HepG2 (cell line): ENCODE measurements around the gene AJM1. TPM values are rescaled to one million over a fixed set of nuclear protein-coding genes. Genes with fewer than 3 reads are reported as not detected.
A peak's percentile ranks its signal among the peaks of the same experiment; 100 is the strongest.

ENCODE experiments used
- CEBPB ChIP-seq: IDR thresholded peaks from 2 replicates; pipeline ENCODE4 v1.6.1; 2011; ENCODE audit warnings: low read depth, low read length, improper control_type of control experiment, borderline replicate concordance
- KLF16 ChIP-seq, 2 experiments: sonication (generic) in 1 of 2; formaldehyde crosslinking in 1 of 2; IDR thresholded peaks; 2 replicates each; pipeline versions ENCODE4 v1.6.1 to v1.8.0; 2016 to 2023; ENCODE audit warnings: missing genetic modification reagents in 2 of 2, missing compliant biosample characterization in 1 of 2
- MXI1 ChIP-seq: IDR thresholded peaks from 3 replicates; pipeline ENCODE4 v1.6.1; 2012; ENCODE audit warnings: low read depth, low read length, inconsistent platforms, borderline replicate concordance
- NFYC ChIP-seq: IDR thresholded peaks from 2 replicates; pipeline ENCODE4 v1.6.1; 2016; ENCODE audit warnings: missing genetic modification reagents, missing compliant biosample characterization
- RERE ChIP-seq: IDR thresholded peaks from 2 replicates; pipeline ENCODE4 v1.6.1; 2016; ENCODE audit warnings: low read depth, missing genetic modification reagents, missing compliant biosample characterization
- RNF2 ChIP-seq: fragments of 450-650 bp; conservative IDR thresholded peaks from 2 replicates; pipeline ENCODE4 v1.6.1; 2016; ENCODE audit warnings: low read depth
- SIN3A ChIP-seq: IDR thresholded peaks from 2 replicates; pipeline ENCODE4 v1.6.1; 2011; ENCODE audit warnings: low read depth, mild to moderate bottlenecking, control low read depth, low read length, borderline replicate concordance
- SSRP1 ChIP-seq: IDR thresholded peaks from 2 replicates; pipeline ENCODE4 v1.6.1; 2016; ENCODE audit warnings: control low read depth
- TRAFD1 ChIP-seq: sonication (generic); formaldehyde crosslinking; IDR thresholded peaks from 2 replicates; pipeline ENCODE4 v1.5.1; 2020; ENCODE audit warnings: missing genetic modification reagents, mild to moderate bottlenecking, borderline replicate concordance
- ZKSCAN5 ChIP-seq: sonication (generic); formaldehyde crosslinking; IDR thresholded peaks from 2 replicates; pipeline ENCODE4 v1.5.1; 2020; ENCODE audit warnings: mild to moderate bottlenecking, missing genetic modification reagents
- ZNF224 ChIP-seq: sonication (generic); formaldehyde crosslinking; IDR thresholded peaks from 2 replicates; pipeline ENCODE4 v1.5.0; 2020; ENCODE audit warnings: mild to moderate bottlenecking, missing genetic modification reagents
- ZNF230 ChIP-seq: sonication (generic); formaldehyde crosslinking; IDR thresholded peaks from 2 replicates; pipeline ENCODE4 v1.4.0; 2020; ENCODE audit warnings: mild to moderate bottlenecking, missing genetic modification reagents
- ZNF350 ChIP-seq: sonication (generic); formaldehyde crosslinking; IDR thresholded peaks from 2 replicates; pipeline ENCODE4 v1.4.0; 2020; ENCODE audit warnings: mild to moderate bottlenecking, low read depth, missing genetic modification reagents, borderline replicate concordance
- ZNF484 ChIP-seq: sonication (generic); formaldehyde crosslinking; IDR thresholded peaks from 2 replicates; pipeline ENCODE4 v1.5.1; 2020; ENCODE audit warnings: mild to moderate bottlenecking, low read depth, missing genetic modification reagents, borderline replicate concordance
- ZNF563 ChIP-seq: sonication (generic); formaldehyde crosslinking; IDR thresholded peaks from 2 replicates; pipeline ENCODE4 v1.8.0; 2022; ENCODE audit warnings: mild to moderate bottlenecking, moderate library complexity, missing genetic modification reagents
- ZNF850 ChIP-seq: sonication (generic); formaldehyde crosslinking; conservative IDR thresholded peaks from 2 replicates; pipeline ENCODE4 v1.9.0; 2021; ENCODE audit warnings: mild to moderate bottlenecking, missing genetic modification reagents
- polyA plus RNA-seq, 8 experiments: library from polyadenylated mRNA; depleted of rRNA in 3 of 8; stranded (reverse) in 7 of 8; unstranded in 1 of 8; fragments of >200 nt; fragmentation: Illumina TruSeq in 4 of 8; extraction: Trizol in 4 of 8; gene quantifications; 2 replicates each; pipeline versions ENCODE4 v1.2.1 to v1.2.3, GENCODE V29; 2011 to 2016; ENCODE audit warnings: low read depth in 4 of 8, missing spikeins in 1 of 8, mixed read lengths in 1 of 8; ENCODE audit not compliant: insufficient read depth in 1 of 8
- total RNA-seq, 5 experiments: library from RNA; depleted of rRNA; stranded (reverse); fragments of >200 nt; fragmentation: Illumina TruSeq; extraction: Trizol; gene quantifications; 2 replicates each; pipeline ENCODE4 v1.2.3, GENCODE V29; 2016; ENCODE audit warnings: low read depth in 1 of 5
- TF ChIP-seq, protein P1 (sequence below): sonication (generic); formaldehyde crosslinking; IDR thresholded peaks from 2 replicates; pipeline ENCODE4 v1.5.0; 2020; ENCODE audit warnings: mild to moderate bottlenecking, missing genetic modification reagents
- TF ChIP-seq, protein P2 (sequence below): sonication (generic); formaldehyde crosslinking; IDR thresholded peaks from 2 replicates; pipeline ENCODE4 v1.5.0; 2020; ENCODE audit warnings: missing genetic modification reagents

Gene AJM1
- total and polyA plus RNA-seq, 2 of the 13 experiments (the other 11 are each of a cell fraction or from before 2014, with no cell fraction given): 1.1 to 1.2 TPM

DNA sequence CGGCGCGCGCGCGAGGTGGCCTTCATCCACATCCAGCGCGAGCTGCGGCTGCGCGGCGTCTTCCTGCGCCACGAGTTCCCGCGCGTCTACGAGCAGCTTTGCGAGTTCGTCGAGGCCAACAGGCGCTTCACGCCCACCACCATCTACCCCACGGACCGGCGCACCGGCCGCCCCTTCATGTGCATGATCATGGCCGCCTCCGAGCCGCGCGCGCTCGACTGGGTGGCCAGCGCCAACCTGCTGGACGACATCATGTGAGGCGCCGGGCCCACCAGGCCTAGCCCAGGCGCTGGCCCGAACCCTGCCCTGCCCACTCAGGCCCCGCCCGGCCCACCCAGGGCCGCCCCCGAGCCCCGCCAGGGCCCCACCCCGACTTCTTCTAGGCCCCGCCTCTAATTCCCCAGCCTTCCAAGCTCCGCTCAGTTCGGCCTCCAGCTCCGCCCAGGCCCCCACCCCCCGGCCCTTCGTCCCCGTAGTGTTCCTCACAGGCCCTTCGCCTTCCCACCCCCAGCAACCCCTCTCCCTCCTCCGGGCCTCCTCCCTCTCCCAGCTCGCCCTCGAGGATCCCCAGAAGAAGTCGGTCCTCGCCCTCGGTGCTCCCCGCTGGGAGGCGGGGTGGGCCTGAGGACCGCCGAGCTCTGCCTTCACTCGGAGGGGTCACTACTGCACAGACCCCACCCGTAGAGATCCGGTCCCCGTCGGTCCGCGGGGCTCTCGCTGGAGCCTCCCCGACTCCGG, 5.0 kb downstream of the AJM1 start (continued):
- TF ChIP-seq RERE (CRISPR knock-in tag) (no peak), ZNF230 (CRISPR knock-in tag) (no peak), ZNF224 (no peak), CEBPB (no peak), ZNF484 (CRISPR knock-in tag) (no peak), ZKSCAN5 (CRISPR knock-in tag) (no peak), ZNF850 (CRISPR knock-in tag) (no peak), RNF2 (no peak), KLF16 (CRISPR knock-in tag; IDR thresholded peaks at IDR 0.05) (no peak), ZNF563 (CRISPR knock-in tag) (no peak), SSRP1 (CRISPR knock-in tag) (no peak), SIN3A (0 out of 2 replicates have a peak, but pooled peaks have one; percentile 19), NFYC (CRISPR knock-in tag) (no peak), TRAFD1 (no peak), ZNF350 (no peak), MXI1 (no peak)
- TF ChIP-seq, protein P1, sequence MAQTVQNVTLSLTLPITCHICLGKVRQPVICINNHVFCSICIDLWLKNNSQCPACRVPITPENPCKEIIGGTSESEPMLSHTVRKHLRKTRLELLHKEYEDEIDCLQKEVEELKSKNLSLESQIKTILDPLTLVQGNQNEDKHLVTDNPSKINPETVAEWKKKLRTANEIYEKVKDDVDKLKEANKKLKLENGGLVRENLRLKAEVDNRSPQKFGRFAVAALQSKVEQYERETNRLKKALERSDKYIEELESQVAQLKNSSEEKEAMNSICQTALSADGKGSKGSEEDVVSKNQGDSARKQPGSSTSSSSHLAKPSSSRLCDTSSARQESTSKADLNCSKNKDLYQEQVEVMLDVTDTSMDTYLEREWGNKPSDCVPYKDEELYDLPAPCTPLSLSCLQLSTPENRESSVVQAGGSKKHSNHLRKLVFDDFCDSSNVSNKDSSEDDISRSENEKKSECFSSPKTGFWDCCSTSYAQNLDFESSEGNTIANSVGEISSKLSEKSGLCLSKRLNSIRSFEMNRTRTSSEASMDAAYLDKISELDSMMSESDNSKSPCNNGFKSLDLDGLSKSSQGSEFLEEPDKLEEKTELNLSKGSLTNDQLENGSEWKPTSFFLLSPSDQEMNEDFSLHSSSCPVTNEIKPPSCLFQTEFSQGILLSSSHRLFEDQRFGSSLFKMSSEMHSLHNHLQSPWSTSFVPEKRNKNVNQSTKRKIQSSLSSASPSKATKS (CRISPR knock-in tag): peak; percentile 59; the same call in 1 of the 2 replicates
- TF ChIP-seq, protein P2, sequence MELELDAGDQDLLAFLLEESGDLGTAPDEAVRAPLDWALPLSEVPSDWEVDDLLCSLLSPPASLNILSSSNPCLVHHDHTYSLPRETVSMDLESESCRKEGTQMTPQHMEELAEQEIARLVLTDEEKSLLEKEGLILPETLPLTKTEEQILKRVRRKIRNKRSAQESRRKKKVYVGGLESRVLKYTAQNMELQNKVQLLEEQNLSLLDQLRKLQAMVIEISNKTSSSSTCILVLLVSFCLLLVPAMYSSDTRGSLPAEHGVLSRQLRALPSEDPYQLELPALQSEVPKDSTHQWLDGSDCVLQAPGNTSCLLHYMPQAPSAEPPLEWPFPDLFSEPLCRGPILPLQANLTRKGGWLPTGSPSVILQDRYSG (CRISPR knock-in tag): no peak
